ENCODE data around the gene SMYD2.
"Not testable (repeated sequence)": the region's sequence is repeated elsewhere in the genome, so short reads cannot be mapped to it uniquely, and the experiment has no call there.

Gene SMYD2

DNA sequence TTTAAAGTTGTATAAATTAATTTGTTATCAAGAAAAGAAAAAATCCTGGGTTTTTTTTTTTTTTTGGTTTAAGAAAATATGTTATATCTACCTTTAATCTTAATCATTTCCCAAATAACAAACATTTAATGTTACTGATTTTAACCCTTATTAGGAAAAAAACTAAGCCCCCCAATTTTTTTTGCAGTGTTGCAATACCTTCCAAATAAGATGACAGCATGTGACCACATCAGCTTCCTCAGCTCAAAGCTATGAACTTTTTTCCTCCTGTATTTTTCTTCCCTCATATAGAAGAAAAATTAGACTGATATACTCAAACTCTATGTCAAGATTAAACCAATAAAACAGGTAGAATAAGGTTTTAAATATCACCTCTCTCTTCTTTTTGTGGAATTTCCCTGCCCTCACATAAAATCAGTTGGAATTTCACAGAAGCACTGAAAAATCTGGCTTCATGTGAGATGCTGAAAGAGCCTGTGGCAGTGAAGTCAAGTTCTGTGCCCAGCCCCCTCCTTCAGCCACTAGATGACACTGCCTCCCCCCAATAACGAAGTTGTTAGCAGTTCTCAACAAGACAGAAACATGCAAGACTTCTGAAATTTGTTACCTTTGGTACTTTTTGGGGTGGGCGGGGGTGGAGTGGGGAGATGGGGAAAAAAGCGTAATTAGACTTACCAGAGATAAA is 9.6 kb upstream of the SMYD2 start:
- no peak for DNase-seq (ENCODE audit: extremely low read depth in 1 of 2, low read depth in 1 of 2)

- DNase-seq (ENCODE audit: extremely low read depth in 1 of 2, low read depth in 1 of 2), result no peak
Measured at GRCh38 chr1:214271995-214272731, 8.8 kb upstream of the SMYD2 start.

GRCh38 chr1:214272964-214273533 is 7.9 kb upstream of the SMYD2 start:
- DNase-seq (ENCODE audit: extremely low read depth in 1 of 2, low read depth in 1 of 2), result no peak

DNA sequence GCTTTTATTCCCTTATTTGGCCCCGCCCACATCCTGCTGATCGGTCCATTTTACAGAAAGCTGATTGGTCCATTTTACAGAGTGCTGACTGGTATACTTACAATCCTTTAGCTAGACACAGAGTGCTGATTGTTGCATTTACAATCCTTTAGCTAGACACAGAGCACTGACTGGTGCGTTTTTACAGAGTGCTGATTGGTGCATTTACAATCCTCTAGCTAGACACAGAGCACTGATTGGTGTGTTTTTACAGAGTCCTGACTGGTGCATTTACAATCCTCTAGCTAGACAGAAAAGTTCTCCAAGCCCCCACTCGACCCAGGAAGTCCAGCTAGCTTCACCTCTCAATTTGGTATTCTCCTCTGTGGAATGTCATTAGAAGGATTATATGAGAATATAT is 5.3 kb upstream of the SMYD2 start:
- not testable (repeated sequence) for DNase-seq (ENCODE audit: extremely low read depth in 1 of 2, low read depth in 1 of 2)

GRCh38 chr1:214276786-214277185 is 4.2 kb upstream of the SMYD2 start:
- DNase-seq (ENCODE audit: extremely low read depth in 1 of 2, low read depth in 1 of 2), result no peak

DNA sequence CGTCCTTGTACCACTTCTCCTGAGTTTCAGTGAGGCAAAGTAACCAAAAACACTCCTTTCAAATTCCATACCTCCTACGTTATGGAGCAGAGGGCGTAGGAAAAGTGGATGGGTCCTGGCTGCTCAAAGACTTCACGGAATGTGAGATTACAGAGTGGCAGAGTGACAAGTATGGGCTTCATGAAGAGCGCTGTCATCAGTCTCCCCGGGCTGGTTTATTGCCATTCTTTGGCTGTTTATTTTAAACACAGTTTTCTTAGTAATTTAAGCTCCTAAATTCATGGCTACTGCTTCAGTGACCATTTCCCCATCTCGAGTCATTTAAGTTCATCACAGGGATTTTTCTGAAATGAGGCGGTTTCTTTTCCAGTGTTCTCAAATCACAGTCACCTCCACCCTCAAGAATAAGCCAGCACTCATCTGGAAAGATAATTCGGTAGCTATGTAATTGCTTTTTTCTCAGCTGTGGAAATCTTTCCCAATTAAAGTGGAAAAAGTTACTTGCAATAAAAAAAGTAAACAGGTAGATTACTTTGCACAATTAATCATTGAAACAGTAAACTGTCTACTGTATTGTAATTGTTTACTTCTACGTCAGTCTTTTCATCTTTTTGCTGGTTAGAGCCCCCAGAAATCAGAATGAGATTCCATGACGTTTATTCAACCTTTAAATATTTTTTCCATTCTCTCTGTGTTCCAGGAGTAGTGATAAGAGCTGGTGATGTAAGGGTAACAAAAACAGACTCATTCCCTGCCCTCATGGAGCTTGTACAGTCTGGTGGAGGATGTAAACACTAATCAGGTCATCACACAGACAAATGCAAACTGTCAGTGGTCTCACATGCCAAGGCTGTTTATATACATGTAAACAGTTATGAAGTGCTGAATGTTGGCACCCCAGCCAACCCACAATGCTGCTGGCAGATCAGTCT is 3.0 kb upstream of the SMYD2 start:
- no peak for DNase-seq (ENCODE audit: extremely low read depth in 1 of 2, low read depth in 1 of 2)

DNA sequence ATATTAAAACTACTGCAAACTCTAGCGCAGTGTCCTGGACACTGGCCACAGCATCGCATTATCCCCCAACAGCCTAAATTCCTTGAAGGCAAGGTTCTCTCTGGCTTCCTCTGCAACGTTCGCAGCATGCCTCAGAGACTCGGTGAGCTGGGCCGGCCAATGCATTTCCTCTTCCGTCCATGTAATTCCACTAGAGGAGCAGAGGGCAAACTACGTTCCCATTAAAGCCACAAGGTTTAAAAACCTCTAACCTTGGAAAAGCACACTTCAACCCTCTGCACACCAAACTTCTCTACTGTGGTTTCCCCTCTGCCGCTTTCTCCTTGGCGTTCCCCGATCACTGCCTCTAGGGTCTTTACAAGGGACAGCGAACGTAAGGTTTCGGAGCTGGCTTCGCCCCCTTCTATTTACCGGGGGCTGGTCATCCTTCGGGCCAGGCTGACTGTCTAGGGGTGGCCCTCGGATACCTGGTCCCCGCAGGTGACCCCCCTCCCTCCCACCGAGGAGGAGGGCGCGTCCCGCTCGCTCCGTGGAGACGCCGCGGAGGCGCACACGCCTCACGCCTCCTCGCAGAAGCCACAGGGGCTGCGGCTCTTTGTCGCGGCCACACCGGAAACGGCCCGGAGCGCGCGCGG is 456 bp upstream of the SMYD2 start:
- no peak for DNase-seq (ENCODE audit: extremely low read depth in 1 of 2, low read depth in 1 of 2)

GRCh38 chr1:214281720-214282629 is 1.0 kb downstream of the SMYD2 start:
- DNase-seq (ENCODE audit: extremely low read depth in 1 of 2, low read depth in 1 of 2), result no peak

DNA sequence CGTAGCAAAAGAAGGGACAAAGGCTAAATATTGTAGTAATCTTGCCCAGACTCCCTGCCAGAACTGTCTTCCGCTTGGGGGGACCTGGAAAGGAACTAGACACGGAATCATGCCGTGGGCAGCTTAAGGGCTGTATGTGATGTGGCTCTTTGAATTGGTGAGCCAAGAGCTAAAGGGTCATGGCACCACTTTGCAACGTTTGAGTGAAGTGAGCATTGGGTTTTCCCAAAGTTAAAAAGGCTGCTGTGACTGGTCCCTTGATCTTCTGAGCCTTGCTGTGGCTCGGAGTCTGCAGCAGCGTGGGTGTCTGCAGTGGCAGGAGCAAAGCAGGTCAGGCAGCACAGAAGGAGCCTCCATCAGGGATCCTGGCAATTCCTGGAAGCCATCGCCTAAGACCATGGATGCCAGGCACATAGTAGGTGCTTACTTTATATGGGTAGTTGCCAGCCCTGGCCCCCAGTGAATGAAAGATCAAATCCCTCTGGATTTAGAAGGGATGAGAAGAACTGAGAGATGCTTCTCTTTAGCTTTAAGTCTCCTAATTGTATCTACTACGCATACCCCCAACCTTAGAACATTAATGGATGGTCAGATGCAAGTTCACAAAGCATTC is 1.8 kb downstream of the SMYD2 start:
- no peak for DNase-seq (ENCODE audit: extremely low read depth in 1 of 2, low read depth in 1 of 2)

DNA sequence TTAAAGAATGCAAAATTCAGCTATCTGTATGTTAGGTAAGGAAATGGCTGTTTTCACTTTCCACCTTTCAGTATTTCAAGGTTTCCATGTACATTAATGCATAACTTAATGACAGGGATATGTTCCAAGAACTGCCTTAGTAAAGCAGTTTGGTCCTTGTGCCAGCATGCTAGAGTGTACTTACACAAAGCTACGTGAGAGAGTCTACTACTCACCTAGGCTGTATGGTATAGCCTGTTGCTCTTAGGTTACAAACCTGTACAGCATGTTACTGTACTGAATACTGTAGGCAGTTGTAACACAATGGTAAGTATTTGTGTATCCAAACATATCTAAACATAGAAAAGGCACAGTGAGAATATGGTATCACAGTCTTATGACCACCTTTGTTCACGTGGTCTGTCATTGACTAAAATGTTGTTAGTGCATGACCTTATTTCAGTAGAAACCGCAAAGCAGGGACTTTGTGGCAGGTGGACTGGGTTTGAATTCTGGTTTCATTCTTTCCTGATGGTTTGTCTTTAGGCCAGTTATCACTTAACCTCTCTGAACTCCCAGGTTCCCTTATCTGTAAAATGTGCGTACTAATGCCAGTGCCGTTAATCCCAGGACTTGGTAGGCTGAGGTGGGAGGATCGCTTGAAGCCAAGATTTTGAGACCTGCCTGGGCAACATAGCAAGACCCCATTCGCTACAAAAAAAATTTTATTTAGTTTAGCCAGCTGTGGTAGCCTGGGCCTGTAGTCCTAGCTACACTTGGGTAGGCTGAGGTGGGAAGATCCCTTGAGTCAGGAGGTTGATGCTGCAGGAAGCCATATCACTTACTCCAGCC is 4.9 kb downstream of the SMYD2 start:
- no peak for DNase-seq (ENCODE audit: extremely low read depth in 1 of 2, low read depth in 1 of 2)

DNA sequence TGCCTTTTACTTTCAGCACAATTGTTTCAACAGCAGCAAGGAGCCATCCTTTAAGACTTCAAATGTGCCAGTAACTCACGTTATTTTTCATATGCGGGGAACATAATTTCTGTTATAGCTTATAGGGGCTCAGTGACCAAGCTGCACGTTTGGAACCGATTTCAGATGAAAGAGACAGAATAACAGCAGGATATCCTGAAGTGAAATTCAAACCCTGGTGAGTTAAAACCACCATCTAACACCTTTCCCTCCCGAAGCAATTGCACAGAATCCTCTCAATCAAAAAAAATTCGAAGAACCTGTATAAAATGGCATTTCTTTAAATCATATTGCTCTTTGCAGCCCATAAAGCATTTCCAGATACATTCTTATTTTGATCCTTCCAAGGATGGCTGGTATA is 6.9 kb downstream of the SMYD2 start:
- DNase-seq (ENCODE audit: extremely low read depth in 1 of 2, low read depth in 1 of 2), result no peak

GRCh38 chr1:214289574-214290272 is 8.8 kb downstream of the SMYD2 start:
- no peak for DNase-seq (ENCODE audit: extremely low read depth in 1 of 2, low read depth in 1 of 2)

- no peak for DNase-seq (ENCODE audit: extremely low read depth in 1 of 2, low read depth in 1 of 2)
Measured at GRCh38 chr1:214290424-214291037, 9.6 kb downstream of the SMYD2 start.

GRCh38 chr1:214292322-214292721 is 11.4 kb downstream of the SMYD2 start:
- no peak for DNase-seq (ENCODE audit: extremely low read depth in 1 of 2, low read depth in 1 of 2)

DNA sequence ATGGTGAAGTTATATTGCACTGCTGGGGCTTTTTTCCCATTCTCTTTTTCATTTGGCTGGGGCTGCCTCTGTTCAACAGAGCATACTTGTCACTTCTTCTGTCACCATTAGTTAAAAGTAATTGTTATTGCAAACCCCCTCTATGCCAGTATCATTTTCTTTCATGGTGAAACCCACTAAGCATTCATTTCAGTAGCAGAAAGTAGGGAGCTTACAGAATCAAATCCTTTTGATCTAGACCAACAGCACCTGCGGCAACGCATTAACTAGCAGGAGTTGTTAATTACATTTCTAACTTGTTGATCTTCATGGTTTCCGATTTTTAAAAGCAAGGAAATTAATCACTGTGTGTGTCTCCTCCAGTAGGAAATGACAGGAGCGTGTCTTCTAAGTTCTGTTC is 15.0 kb downstream of the SMYD2 start:
- no peak for DNase-seq (ENCODE audit: extremely low read depth in 1 of 2, low read depth in 1 of 2)

- no peak for DNase-seq (ENCODE audit: extremely low read depth in 1 of 2, low read depth in 1 of 2)
Measured at GRCh38 chr1:214296860-214297745, 16.1 kb downstream of the SMYD2 start.

All from activated CD8-positive, alpha-beta memory T cell treated with anti-CD3 and anti-CD28 coated beads for 1 hour (primary cell).